HG02885 (cell line): ENCODE data around the gene KIDINS220.

Source experiments
- ATAC-seq: cut with Tn5 transposase; IDR thresholded peaks from one replicate; pipeline ENCODE4 v1.9.1; 2021; ENCODE audit warnings: mild to moderate bottlenecking; ENCODE audit not compliant: unreplicated experiment, poor library complexity

Gene KIDINS220

GRCh38 chr2:8806885-8807704, 30.3 kb downstream of the KIDINS220 start:
- no peak for ATAC-seq

GRCh38 chr2:8805278-8806210, 31.9 kb downstream of the KIDINS220 start:
- no peak for ATAC-seq

GRCh38 chr2:8803658-8804379, 33.6 kb downstream of the KIDINS220 start:
- ATAC-seq: peak; percentile 100

- no peak for ATAC-seq
Observed at GRCh38 chr2:8802741-8803140, 34.7 kb downstream of the KIDINS220 start.

GRCh38 chr2:8800821-8801220, 36.6 kb downstream of the KIDINS220 start:
- ATAC-seq: no peak

GRCh38 chr2:8800218-8800617, 37.2 kb downstream of the KIDINS220 start:
- no peak for ATAC-seq

GRCh38 chr2:8799004-8799403, 38.4 kb downstream of the KIDINS220 start:
- ATAC-seq: no peak

GRCh38 chr2:8798393-8798792, 39.0 kb downstream of the KIDINS220 start:
- no peak for ATAC-seq

- ATAC-seq: no peak
Observed at GRCh38 chr2:8797682-8798081, 39.7 kb downstream of the KIDINS220 start.

- peak; percentile 78 for ATAC-seq
Observed at GRCh38 chr2:8796878-8797550, 40.4 kb downstream of the KIDINS220 start.

- ATAC-seq: no peak
Observed at GRCh38 chr2:8796315-8796848, 41.0 kb downstream of the KIDINS220 start.

GRCh38 chr2:8794923-8795825, 42.2 kb downstream of the KIDINS220 start:
- ATAC-seq: no peak

GRCh38 chr2:8790739-8791162, 46.7 kb downstream of the KIDINS220 start:
- ATAC-seq: peak; percentile 50

- ATAC-seq: no peak
Observed at GRCh38 chr2:8786463-8786862, 51.0 kb downstream of the KIDINS220 start.

GRCh38 chr2:8779795-8780671, 57.4 kb downstream of the KIDINS220 start:
- ATAC-seq: no peak

- no peak for ATAC-seq
Observed at GRCh38 chr2:8774371-8774770, 63.0 kb downstream of the KIDINS220 start.

- ATAC-seq: no peak
Observed at GRCh38 chr2:8767324-8767723, 70.1 kb downstream of the KIDINS220 start.
